K562 (cell line): ENCODE results near the gene ATP10B. TPM values are rescaled to one million over a fixed set of nuclear protein-coding genes. Genes with fewer than 3 reads are reported as not detected.

Experiments
- ATAC-seq: fragments of 200-7000 bp; cut with Tn5 transposase; 3 replicates; pipeline ENCODE4 v1.9.1; 2020; ENCODE audit warnings: moderate library complexity
- BruUV-seq: library from RNA; stranded (reverse); fragments of 400-500 nt; replicated peaks from 2 replicates; lab custom pipeline; 2021; lab: Mats Ljungman, UMichigan
- CTCF ChIA-PET: fragments of 300-600 bp; formaldehyde crosslinking; extraction: SDS; loops from one replicate; lab custom pipeline; 2021; ENCODE audit warnings: low intra/inter-chr PET ratio; lab: Yijun Ruan, JAX
- POLR2A ChIA-PET: fragments of 300-600, 350-650 bp; sonication (Branson Sonifier 250); formaldehyde crosslinking; extraction: SDS; loops from one replicate; lab custom pipeline; 2021; ENCODE audit warnings: antibody characterized with exemption, inconsistent platforms; lab: Yijun Ruan, JAX
- DNase-seq, 4 experiments: peaks; one replicate each; pipeline versions ENCODE4 v3.0.0 to v3.0.0-alpha.2; 2011 to 2018; ENCODE audit warnings: low spot score in 3 of 4, mixed read lengths in 3 of 4; ENCODE audit errors: extremely low read depth in 1 of 4
- FAIRE-seq: peaks from 2 replicates; lab custom pipeline; 2011; peaks lifted over from hg19 to GRCh38; lab: Jason Lieb, UNC
- H2AFZ ChIP-seq: 2 replicates; pipeline ENCODE4 v1.6.0; 2011; ENCODE audit warnings: low read depth, low read length, control low read depth, inconsistent platforms
- H3K27ac ChIP-seq: fragments of 200-600 bp; 3 replicates; pipeline ENCODE4 v1.8.0; 2011; ENCODE audit warnings: low read depth, mild to moderate bottlenecking, control low read depth, inconsistent platforms, low read length, moderate library complexity, mixed read lengths; ENCODE audit errors: extremely low read depth
- H3K27me3 ChIP-seq, 2 experiments: fragments of 300-600 bp in 1 of 2; 2 replicates in 1 of 2; 3 replicates in 1 of 2; pipeline versions ENCODE4 v1.6.0 to v1.8.0; 2011; ENCODE audit warnings: inconsistent platforms in 2 of 2, low read length in 2 of 2, mild to moderate bottlenecking in 1 of 2, mixed read lengths in 1 of 2, moderate library complexity in 1 of 2; ENCODE audit not compliant: control insufficient read depth in 2 of 2, insufficient read depth in 2 of 2
- H3K36me3 ChIP-seq: fragments of 300-600 bp; 3 replicates; pipeline ENCODE4 v1.8.0; 2011; ENCODE audit warnings: mild to moderate bottlenecking, low read length, inconsistent platforms; ENCODE audit not compliant: control insufficient read depth, insufficient read depth
- H3K4me1 ChIP-seq, 2 experiments: fragments of 200-600 bp in 1 of 2; replicated peaks in 1 of 2; 2 replicates in 1 of 2; 3 replicates in 1 of 2; pipeline versions ENCODE4 v1.5.1 to v1.8.0; 2011; ENCODE audit warnings: inconsistent platforms in 2 of 2, low read length in 2 of 2, mild to moderate bottlenecking in 1 of 2, mixed read lengths in 1 of 2, moderate library complexity in 1 of 2; ENCODE audit not compliant: control insufficient read depth in 2 of 2, insufficient read depth in 2 of 2
- H3K4me2 ChIP-seq: 2 replicates; pipeline ENCODE4 v1.6.1; 2011; ENCODE audit warnings: low read length, control low read depth, inconsistent platforms, mixed read lengths; ENCODE audit not compliant: insufficient read depth
- H3K4me3 ChIP-seq: fragments of 200-600 bp; sonication (generic), shearing (Covaris generic); 2 replicates; pipeline ENCODE4 v1.5.1; 2016; ENCODE audit warnings: control low read depth, inconsistent platforms
- H3K79me2 ChIP-seq: fragments of 200-600 bp; 3 replicates; pipeline ENCODE4 v1.8.0; 2011; ENCODE audit warnings: low read length, inconsistent platforms; ENCODE audit not compliant: control insufficient read depth, insufficient read depth
- H3K9ac ChIP-seq, 2 experiments: 2 replicates each; pipeline versions ENCODE4 v1.6.0 to v1.6.1; 2011; ENCODE audit warnings: low read depth in 2 of 2, low read length in 2 of 2, control low read depth in 1 of 2, inconsistent platforms in 1 of 2, mild to moderate bottlenecking in 1 of 2, mixed read lengths in 1 of 2; ENCODE audit not compliant: insufficient read depth in 1 of 2
- H3K9me1 ChIP-seq: one replicate; pipeline ENCODE4 v1.6.0; 2011; ENCODE audit warnings: inconsistent platforms, mild to moderate bottlenecking, low read length, moderate library complexity; ENCODE audit not compliant: control insufficient read depth, insufficient read depth
- H3K9me3 ChIP-seq: replicated peaks from 2 replicates; pipeline ENCODE4 v1.5.1; 2011; ENCODE audit warnings: low read depth, low read length, inconsistent platforms; ENCODE audit not compliant: control insufficient read depth, insufficient read depth
- H4K20me1 ChIP-seq: replicated peaks from 2 replicates; pipeline ENCODE4 v1.6.1; 2011; ENCODE audit warnings: low read length, inconsistent platforms, mixed read lengths; ENCODE audit not compliant: control insufficient read depth, insufficient read depth
- CXXC5 ChIP-seq: fragments of 250-450 bp; sonication (Bioruptor Pico); IDR thresholded peaks from 2 replicates; pipeline ENCODE4 v1.8.0; 2022; ENCODE audit warnings: inconsistent platforms, mild to moderate bottlenecking, moderate library complexity
- ESRRB ChIP-seq: fragments of 250-450 bp; sonication (Bioruptor Pico); IDR thresholded peaks from 2 replicates; pipeline ENCODE4 v1.5.0; 2020; ENCODE audit warnings: mild to moderate bottlenecking, moderate library complexity, borderline replicate concordance
- EWSR1 ChIP-seq: fragments of 450-650 bp; IDR thresholded peaks from 2 replicates; pipeline ENCODE4 v1.6.1; 2018; ENCODE audit warnings: borderline replicate concordance, mild to moderate bottlenecking, low read depth, moderate library complexity; ENCODE audit not compliant: partially characterized antibody
- FOXJ3 ChIP-seq: sonication (generic); formaldehyde crosslinking; IDR thresholded peaks from 2 replicates; pipeline ENCODE4 v1.4.0; 2020; ENCODE audit warnings: mild to moderate bottlenecking, missing genetic modification reagents
- FOXP4 ChIP-seq: sonication (generic); formaldehyde crosslinking; IDR thresholded peaks from 2 replicates; pipeline ENCODE4 v1.8.0; 2022; ENCODE audit warnings: mild to moderate bottlenecking, missing genetic modification reagents, borderline replicate concordance
- HNRNPLL ChIP-seq: fragments of 200-400 bp; formaldehyde crosslinking; IDR thresholded peaks from 2 replicates; pipeline ENCODE4 v1.6.1; 2017; ENCODE audit warnings: low read length, low read depth, mild to moderate bottlenecking; ENCODE audit not compliant: poor library complexity, severe bottlenecking
- KLF1 ChIP-seq: fragments of 450-650 bp; IDR thresholded peaks from 2 replicates; pipeline ENCODE4 v1.6.1; 2016; ENCODE audit warnings: missing genetic modification characterization, missing compliant biosample characterization
- LARP7 ChIP-seq: fragments of 450-650 bp; IDR thresholded peaks from 2 replicates; pipeline ENCODE4 v1.6.1; 2016
- NFE2 ChIP-seq: IDR thresholded peaks from 2 replicates; pipeline ENCODE4 v1.6.1; 2014; ENCODE audit warnings: antibody characterized with exemption, low read depth
- RBM17 ChIP-seq: fragments of 200-400 bp; formaldehyde crosslinking; IDR thresholded peaks from 2 replicates; pipeline ENCODE4 v1.6.1; 2017; ENCODE audit warnings: low read depth, mild to moderate bottlenecking, low read length, borderline replicate concordance
- SMAD3 ChIP-seq: fragments of 450-650 bp; formaldehyde crosslinking; conservative IDR thresholded peaks from 2 replicates; pipeline ENCODE4 v1.4.0; 2020; ENCODE audit warnings: mild to moderate bottlenecking
- SMARCC2 ChIP-seq: fragments of 450-650 bp; IDR thresholded peaks from 2 replicates; pipeline ENCODE4 v1.6.1; 2017; ENCODE audit warnings: antibody characterized with exemption, moderate library complexity, mild to moderate bottlenecking, low read depth
- WGBS: fragments of 100-300 bp; shearing (Covaris generic); methylation state at CpG from one replicate; pipeline ENCODE4 v1.1.6; 2016; ENCODE audit warnings: low coverage, mixed read lengths; ENCODE audit not compliant: insufficient coverage; ENCODE audit errors: missing lambda C conversion rate; 5-methylcytosine and 5-hydroxymethylcytosine counted together
- in situ Hi-C: fragments of 300-500 bp; cut with MboI; formaldehyde crosslinking; loops from 4 replicates; pipeline ENCODE4 v1.15.0; 2018; ENCODE audit warnings: inconsistent platforms, mixed read lengths
- intact Hi-C: fragments of 100-400 bp; cut with micrococcal nuclease; formaldehyde crosslinking; loops from 2 replicates; pipeline ENCODE4 v1.14.2; 2022
- polyA plus RNA-seq, 8 experiments: library from polyadenylated mRNA; depleted of rRNA in 4 of 8; stranded (reverse) in 5 of 8; unstranded in 3 of 8; fragments of >200 nt; fragmentation: Nextera tagmentation in 2 of 8; fragmentation: Illumina TruSeq in 1 of 8; extraction: Ambion mirVana in 2 of 8; extraction: Trizol in 1 of 8; gene quantifications; 2 replicates each; pipeline versions ENCODE4 v1.2.1 to v1.2.3, GENCODE V29; 2011 to 2014; ENCODE audit warnings: inconsistent platforms in 1 of 8, missing spikeins in 1 of 8
- total RNA-seq, 7 experiments: library from RNA; depleted of rRNA in 6 of 7; stranded (reverse); fragments of >200 nt in 6 of 7; fragmentation: Illumina TruSeq in 2 of 7; extraction: Trizol in 2 of 7; gene quantifications; 2 replicates each; pipeline versions ENCODE4 v1.2.1 to v1.2.3, GENCODE V29; 2011 to 2021; ENCODE audit warnings: low replicate concordance in 1 of 7

The ATP10B gene
- total and polyA plus RNA-seq, 9 of the 15 experiments (the other 6 are each of a cell fraction or from before 2014, with no cell fraction given) = 0.04 TPM; not detected in 8

GRCh38 chr5:160543395-160543794, 308.6 kb downstream of the ATP10B start (continued):
- TF ChIP-seq EWSR1 = no peak
- TF ChIP-seq NFE2 = no peak
- no peak for TF ChIP-seq HNRNPLL

- Histone ChIP-seq H3K4me3 (no peak overlapping the region), H3K79me2 (no peaks in the 10 kb centered on the region), H3K4me2 (no peak overlapping the region), H3K27me3 (no peaks in the 10 kb centered on the region), H3K9me1 (no peaks in the 10 kb centered on the region), H3K9ac (no peak overlapping the region), H2AFZ (no peak overlapping the region), H4K20me1 (no peaks in the 10 kb centered on the region), H3K36me3 (no peaks in the 10 kb centered on the region), H3K9me3 (no peaks in the 10 kb centered on the region), H3K4me1 (no peaks in the 10 kb centered on the region), H3K27ac (no peak overlapping the region)
- FAIRE-seq = no peak
- no TSS peak for BruUV-seq
- intact Hi-C loops (no loop called here), in situ Hi-C loops (no loop called here)
- no peak for TF ChIP-seq ESRRB (CRISPR knock-in tag)
- no peak for TF ChIP-seq SMAD3 (CRISPR knock-in tag)
- TF ChIP-seq KLF1 (tag) = no peak
- no peak for TF ChIP-seq SMARCC2
- no peak for TF ChIP-seq RBM17
- TF ChIP-seq LARP7 = no peak
- TF ChIP-seq FOXJ3 (CRISPR knock-in tag) = no peak
- no peak for TF ChIP-seq CXXC5 (CRISPR knock-in tag)
- no peak for TF ChIP-seq FOXP4
- ChIA-PET CTCF (no interaction called here), POLR2A (no interaction called here)
- DNase-seq = no peak
- WGBS = 0% methylated on average over 2 of the region's 2 CpGs
- ATAC-seq = no peak
Observed at GRCh38 chr5:160542840-160543239, 309.2 kb downstream of the ATP10B start.
